H1 (cell line): ENCODE data around the gene ACSL4. TPM values are rescaled to one million over a fixed set of nuclear protein-coding genes. Genes with fewer than 3 reads are reported as not detected.

Source experiments
- POLR2AphosphoS5 ChIP-seq: IDR thresholded peaks from 2 replicates; pipeline ENCODE4 v1.6.1; 2011; ENCODE audit warnings: low read depth, low read length
- TCF12 ChIP-seq: IDR thresholded peaks from 2 replicates; pipeline ENCODE4 v1.6.1; 2011; ENCODE audit warnings: low read depth, mild to moderate bottlenecking, low read length
- polyA plus RNA-seq, 7 experiments: library from polyadenylated mRNA; depleted of rRNA in 3 of 7; stranded (reverse) in 5 of 7; unstranded in 2 of 7; fragments of >200 nt in 5 of 7; fragments of 200-250 nt in 2 of 7; gene quantifications; 1 replicate in 5 of 7; 2 replicates in 1 of 7; 4 replicates in 1 of 7; pipeline versions ENCODE4 v1.2.1 to v1.2.3, GENCODE V29; 2011 to 2013; ENCODE audit warnings: missing spikeins in 2 of 7, mixed read lengths in 2 of 7
- total RNA-seq: library from RNA; stranded (reverse); fragmentation: NEBNext Ultra II Directional; extraction: Animal tissue kit (Norgen Biotek cat#: 25700); gene quantifications from 2 replicates; pipeline ENCODE4 v1.2.1, GENCODE V29; 2021
- TF ChIP-seq, protein P1 (sequence below): fragments of 300-600 bp; sonication (generic); IDR thresholded peaks from 2 replicates; pipeline ENCODE4 v1.7.1; 2012; ENCODE audit warnings: low read length, moderate library complexity, mild to moderate bottlenecking, inconsistent platforms; ENCODE audit not compliant: insufficient replicate concordance

ACSL4 gene
- total and polyA plus RNA-seq, 2 of the 8 experiments (the other 6 are each of a cell fraction or from before 2014, with no cell fraction given) = 11.3 to 47.0 TPM

DNA sequence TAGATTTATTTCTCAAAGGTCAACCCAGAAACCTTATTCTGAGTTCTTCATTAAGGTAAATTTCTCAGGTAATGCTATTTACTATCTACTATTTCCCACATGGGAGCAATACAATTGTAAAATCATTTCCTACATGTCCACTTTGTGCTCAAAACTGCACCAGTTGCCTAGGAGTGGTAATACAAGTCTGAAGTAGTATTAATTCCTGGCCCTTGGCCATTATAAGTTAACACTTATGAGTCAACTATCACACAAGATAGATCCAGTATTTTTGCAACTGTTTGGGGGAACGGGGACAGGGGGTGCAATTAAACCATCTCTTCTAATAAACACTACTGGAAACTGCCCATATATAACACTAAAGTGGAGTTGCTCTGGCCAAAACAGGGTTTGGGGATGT, 48.9 kb downstream of the ACSL4 start (continued):
- TF ChIP-seq, protein P1, sequence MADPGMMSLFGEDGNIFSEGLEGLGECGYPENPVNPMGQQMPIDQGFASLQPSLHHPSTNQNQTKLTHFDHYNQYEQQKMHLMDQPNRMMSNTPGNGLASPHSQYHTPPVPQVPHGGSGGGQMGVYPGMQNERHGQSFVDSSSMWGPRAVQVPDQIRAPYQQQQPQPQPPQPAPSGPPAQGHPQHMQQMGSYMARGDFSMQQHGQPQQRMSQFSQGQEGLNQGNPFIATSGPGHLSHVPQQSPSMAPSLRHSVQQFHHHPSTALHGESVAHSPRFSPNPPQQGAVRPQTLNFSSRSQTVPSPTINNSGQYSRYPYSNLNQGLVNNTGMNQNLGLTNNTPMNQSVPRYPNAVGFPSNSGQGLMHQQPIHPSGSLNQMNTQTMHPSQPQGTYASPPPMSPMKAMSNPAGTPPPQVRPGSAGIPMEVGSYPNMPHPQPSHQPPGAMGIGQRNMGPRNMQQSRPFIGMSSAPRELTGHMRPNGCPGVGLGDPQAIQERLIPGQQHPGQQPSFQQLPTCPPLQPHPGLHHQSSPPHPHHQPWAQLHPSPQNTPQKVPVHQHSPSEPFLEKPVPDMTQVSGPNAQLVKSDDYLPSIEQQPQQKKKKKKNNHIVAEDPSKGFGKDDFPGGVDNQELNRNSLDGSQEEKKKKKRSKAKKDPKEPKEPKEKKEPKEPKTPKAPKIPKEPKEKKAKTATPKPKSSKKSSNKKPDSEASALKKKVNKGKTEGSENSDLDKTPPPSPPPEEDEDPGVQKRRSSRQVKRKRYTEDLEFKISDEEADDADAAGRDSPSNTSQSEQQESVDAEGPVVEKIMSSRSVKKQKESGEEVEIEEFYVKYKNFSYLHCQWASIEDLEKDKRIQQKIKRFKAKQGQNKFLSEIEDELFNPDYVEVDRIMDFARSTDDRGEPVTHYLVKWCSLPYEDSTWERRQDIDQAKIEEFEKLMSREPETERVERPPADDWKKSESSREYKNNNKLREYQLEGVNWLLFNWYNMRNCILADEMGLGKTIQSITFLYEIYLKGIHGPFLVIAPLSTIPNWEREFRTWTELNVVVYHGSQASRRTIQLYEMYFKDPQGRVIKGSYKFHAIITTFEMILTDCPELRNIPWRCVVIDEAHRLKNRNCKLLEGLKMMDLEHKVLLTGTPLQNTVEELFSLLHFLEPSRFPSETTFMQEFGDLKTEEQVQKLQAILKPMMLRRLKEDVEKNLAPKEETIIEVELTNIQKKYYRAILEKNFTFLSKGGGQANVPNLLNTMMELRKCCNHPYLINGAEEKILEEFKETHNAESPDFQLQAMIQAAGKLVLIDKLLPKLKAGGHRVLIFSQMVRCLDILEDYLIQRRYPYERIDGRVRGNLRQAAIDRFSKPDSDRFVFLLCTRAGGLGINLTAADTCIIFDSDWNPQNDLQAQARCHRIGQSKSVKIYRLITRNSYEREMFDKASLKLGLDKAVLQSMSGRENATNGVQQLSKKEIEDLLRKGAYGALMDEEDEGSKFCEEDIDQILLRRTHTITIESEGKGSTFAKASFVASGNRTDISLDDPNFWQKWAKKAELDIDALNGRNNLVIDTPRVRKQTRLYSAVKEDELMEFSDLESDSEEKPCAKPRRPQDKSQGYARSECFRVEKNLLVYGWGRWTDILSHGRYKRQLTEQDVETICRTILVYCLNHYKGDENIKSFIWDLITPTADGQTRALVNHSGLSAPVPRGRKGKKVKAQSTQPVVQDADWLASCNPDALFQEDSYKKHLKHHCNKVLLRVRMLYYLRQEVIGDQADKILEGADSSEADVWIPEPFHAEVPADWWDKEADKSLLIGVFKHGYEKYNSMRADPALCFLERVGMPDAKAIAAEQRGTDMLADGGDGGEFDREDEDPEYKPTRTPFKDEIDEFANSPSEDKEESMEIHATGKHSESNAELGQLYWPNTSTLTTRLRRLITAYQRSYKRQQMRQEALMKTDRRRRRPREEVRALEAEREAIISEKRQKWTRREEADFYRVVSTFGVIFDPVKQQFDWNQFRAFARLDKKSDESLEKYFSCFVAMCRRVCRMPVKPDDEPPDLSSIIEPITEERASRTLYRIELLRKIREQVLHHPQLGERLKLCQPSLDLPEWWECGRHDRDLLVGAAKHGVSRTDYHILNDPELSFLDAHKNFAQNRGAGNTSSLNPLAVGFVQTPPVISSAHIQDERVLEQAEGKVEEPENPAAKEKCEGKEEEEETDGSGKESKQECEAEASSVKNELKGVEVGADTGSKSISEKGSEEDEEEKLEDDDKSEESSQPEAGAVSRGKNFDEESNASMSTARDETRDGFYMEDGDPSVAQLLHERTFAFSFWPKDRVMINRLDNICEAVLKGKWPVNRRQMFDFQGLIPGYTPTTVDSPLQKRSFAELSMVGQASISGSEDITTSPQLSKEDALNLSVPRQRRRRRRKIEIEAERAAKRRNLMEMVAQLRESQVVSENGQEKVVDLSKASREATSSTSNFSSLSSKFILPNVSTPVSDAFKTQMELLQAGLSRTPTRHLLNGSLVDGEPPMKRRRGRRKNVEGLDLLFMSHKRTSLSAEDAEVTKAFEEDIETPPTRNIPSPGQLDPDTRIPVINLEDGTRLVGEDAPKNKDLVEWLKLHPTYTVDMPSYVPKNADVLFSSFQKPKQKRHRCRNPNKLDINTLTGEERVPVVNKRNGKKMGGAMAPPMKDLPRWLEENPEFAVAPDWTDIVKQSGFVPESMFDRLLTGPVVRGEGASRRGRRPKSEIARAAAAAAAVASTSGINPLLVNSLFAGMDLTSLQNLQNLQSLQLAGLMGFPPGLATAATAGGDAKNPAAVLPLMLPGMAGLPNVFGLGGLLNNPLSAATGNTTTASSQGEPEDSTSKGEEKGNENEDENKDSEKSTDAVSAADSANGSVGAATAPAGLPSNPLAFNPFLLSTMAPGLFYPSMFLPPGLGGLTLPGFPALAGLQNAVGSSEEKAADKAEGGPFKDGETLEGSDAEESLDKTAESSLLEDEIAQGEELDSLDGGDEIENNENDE = no peak
- no peak for TF ChIP-seq TCF12
- no peak for TF ChIP-seq POLR2AphosphoS5
